A673 (cell line): ENCODE measurements around the gene KCNT2. TPM values are rescaled to one million over a fixed set of nuclear protein-coding genes. Genes with fewer than 3 reads are reported as not detected.

ENCODE experiments used
- BruUV-seq: library from RNA; stranded (reverse); fragments of 400-500 nt; replicated peaks from 2 replicates; lab custom pipeline; 2021; lab: Mats Ljungman, UMichigan
- CTCF ChIA-PET: fragments of 300-600 bp; sonication (Branson Sonifier 250); formaldehyde crosslinking; loops from one replicate; lab custom pipeline; 2022; ENCODE audit warnings: antibody characterized with exemption; lab: Charles Lee
- POLR2A ChIA-PET: fragments of 300-600 bp; sonication (Branson Sonifier 250); formaldehyde crosslinking; loops from one replicate; lab custom pipeline; 2022; ENCODE audit warnings: antibody characterized with exemption; ENCODE audit not compliant: low non-redundant PET; lab: Charles Lee
- DNase-seq: peaks from one replicate; pipeline ENCODE4 v3.0.0-alpha.2; 2015; ENCODE audit warnings: low spot score
- H3K27ac ChIP-seq: fragments of 200-600 bp; sonication (generic); 2 replicates; pipeline ENCODE4 v1.5.1; 2016; ENCODE audit warnings: mixed run types, low read depth, mild to moderate bottlenecking, mixed read lengths, antibody characterized with exemption, low read length; ENCODE audit not compliant: poor library complexity, severe bottlenecking
- H3K27me3 ChIP-seq: fragments of 200-600 bp; sonication (generic); replicated peaks from 2 replicates; pipeline ENCODE4 v1.6.1; 2017; ENCODE audit warnings: mixed run types, low read depth, mild to moderate bottlenecking, mixed read lengths, antibody characterized with exemption, low read length; ENCODE audit not compliant: insufficient read depth, poor library complexity
- H3K36me3 ChIP-seq: fragments of 200-600 bp; sonication (generic); 2 replicates; pipeline ENCODE4 v1.6.1; 2016; ENCODE audit warnings: mixed run types, mild to moderate bottlenecking, mixed read lengths, antibody characterized with exemption, low read length; ENCODE audit not compliant: insufficient read depth, poor library complexity, severe bottlenecking
- H3K4me1 ChIP-seq: fragments of 200-600 bp; sonication (generic); 2 replicates; pipeline ENCODE4 v1.6.1; 2017; ENCODE audit warnings: mixed run types, mild to moderate bottlenecking, mixed read lengths, antibody characterized with exemption, low read length; ENCODE audit not compliant: insufficient read depth, poor library complexity, severe bottlenecking
- H3K4me3 ChIP-seq: fragments of 200-600 bp; sonication (generic); 2 replicates; pipeline ENCODE4 v1.5.1; 2016; ENCODE audit warnings: low read depth, mixed run types, mild to moderate bottlenecking, mixed read lengths, low read length; ENCODE audit not compliant: poor library complexity, severe bottlenecking
- H3K9me3 ChIP-seq: fragments of 200-600 bp; sonication (generic); 2 replicates; pipeline ENCODE4 v1.6.1; 2016; ENCODE audit warnings: mixed run types, low read depth, mild to moderate bottlenecking, mixed read lengths, antibody characterized with exemption, low read length; ENCODE audit not compliant: poor library complexity, severe bottlenecking
- CTCF ChIP-seq: fragments of 300-800, 200-600 bp; sonication (generic); conservative IDR thresholded peaks from 2 replicates; pipeline ENCODE4 v1.5.1; 2017; ENCODE audit warnings: low read depth, mild to moderate bottlenecking, antibody characterized with exemption, low read length, moderate library complexity, mixed read lengths
- EZH2 ChIP-seq: fragments of 200-600 bp; sonication (generic); IDR thresholded peaks from 2 replicates; pipeline ENCODE4 v1.6.1; 2017; ENCODE audit warnings: borderline replicate concordance, low read depth, mild to moderate bottlenecking, mixed read lengths, antibody characterized with exemption, low read length; ENCODE audit not compliant: poor library complexity, severe bottlenecking
- intact Hi-C: fragments of 100-400 bp; cut with micrococcal nuclease; formaldehyde crosslinking; loops from one replicate; pipeline ENCODE4 v1.10.0; 2022; ENCODE audit not compliant: unreplicated experiment
- total RNA-seq: library from RNA; stranded (reverse); gene quantifications from 2 replicates; pipeline ENCODE4 v1.2.3, GENCODE V29; 2021

The KCNT2 gene
- total RNA-seq, 1 experiment from 2014 or later, result 1.2 TPM

GRCh38 chr1:196557797-196558196, 50.4 kb downstream of the KCNT2 start:
- H3K27ac ChIP-seq, result no peak overlapping the region
- H3K9me3 ChIP-seq, result no peaks in the 10 kb centered on the region
- no peak for DNase-seq
- POLR2A ChIA-PET, result no interaction called here
- intact Hi-C loops, result no loop called here
- no peak overlapping the region for H3K4me3 ChIP-seq
- CTCF ChIA-PET, result no interaction called here
- no peaks in the 10 kb centered on the region for H3K27me3 ChIP-seq
- no TSS peak for BruUV-seq
- H3K36me3 ChIP-seq, result no peaks in the 10 kb centered on the region
- TF ChIP-seq EZH2, result no peak
- TF ChIP-seq CTCF, result no peak
- no peaks in the 10 kb centered on the region for H3K4me1 ChIP-seq

GRCh38 chr1:196550731-196551130, 57.5 kb downstream of the KCNT2 start:
- no peaks in the 10 kb centered on the region for H3K4me1 ChIP-seq
- H3K4me3 ChIP-seq, result no peak overlapping the region
- BruUV-seq, result no TSS peak
- ChIA-PET CTCF (no interaction called here), POLR2A (no interaction called here)
- no peak for DNase-seq
- H3K27ac ChIP-seq, result no peak overlapping the region
- intact Hi-C loops, result no loop called here
- H3K36me3 ChIP-seq, result no peaks in the 10 kb centered on the region
- H3K27me3 ChIP-seq, result no peaks in the 10 kb centered on the region
- TF ChIP-seq CTCF (no peak), EZH2 (no peak)
- H3K9me3 ChIP-seq, result no peaks in the 10 kb centered on the region

GRCh38 chr1:196546272-196547111, 61.7 kb downstream of the KCNT2 start:
- TF ChIP-seq EZH2 (no peak), CTCF (no peak)
- Histone ChIP-seq H3K4me3 (no peak overlapping the region), H3K27ac (no peak overlapping the region), H3K4me1 (no peaks in the 10 kb centered on the region), H3K36me3 (no peaks in the 10 kb centered on the region), H3K9me3 (no peaks in the 10 kb centered on the region), H3K27me3 (no peaks in the 10 kb centered on the region)
- no TSS peak for BruUV-seq
- CTCF ChIA-PET, result no interaction called here
- intact Hi-C loops, result no loop called here
- POLR2A ChIA-PET, result no interaction called here
- DNase-seq, result no peak
